Measurements from ENCODE around the gene TNS2.

The TNS2 gene

DNA sequence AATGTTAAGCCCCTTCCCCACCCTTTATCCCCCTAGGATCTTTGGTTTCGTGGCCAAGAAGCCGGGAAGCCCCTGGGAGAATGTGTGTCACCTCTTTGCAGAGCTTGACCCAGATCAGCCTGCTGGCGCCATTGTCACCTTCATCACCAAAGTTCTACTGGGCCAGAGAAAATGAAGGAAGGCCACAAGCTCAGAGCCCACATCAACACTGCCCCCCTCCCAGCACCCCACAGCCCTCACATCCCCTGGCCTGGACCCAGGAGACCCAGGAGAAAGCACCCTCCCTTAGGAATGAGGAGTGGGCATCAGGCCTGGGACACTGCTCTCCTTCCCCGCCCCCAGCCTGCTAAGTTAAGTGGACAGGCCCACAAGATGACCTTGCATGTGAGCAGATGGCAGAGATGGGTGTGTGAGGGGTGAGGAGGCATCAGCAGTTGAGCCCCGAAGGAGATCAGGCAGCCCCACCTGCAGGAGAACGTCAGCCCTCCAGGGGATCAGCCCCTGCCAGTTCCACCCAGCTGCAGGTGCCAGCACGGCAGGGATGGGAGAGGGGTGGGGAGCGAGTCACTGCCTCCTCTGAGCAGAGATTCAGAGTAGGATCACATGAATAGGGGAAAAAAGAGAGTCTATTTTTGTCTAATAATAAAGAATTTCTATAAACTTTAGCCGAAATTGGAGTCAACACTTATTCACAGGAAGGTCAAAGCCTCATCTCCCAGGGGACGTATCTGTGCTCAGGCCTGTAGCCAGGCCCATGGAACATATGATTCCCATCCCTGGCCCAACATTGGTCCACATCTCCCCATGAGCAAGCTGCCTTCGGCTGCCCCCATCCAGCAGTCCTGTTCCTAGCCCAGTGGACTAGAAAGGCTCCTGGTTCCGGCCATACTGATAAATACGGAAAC is 14.1 kb downstream of the TNS2 start:
- TF ChIP-seq, protein P1, sequence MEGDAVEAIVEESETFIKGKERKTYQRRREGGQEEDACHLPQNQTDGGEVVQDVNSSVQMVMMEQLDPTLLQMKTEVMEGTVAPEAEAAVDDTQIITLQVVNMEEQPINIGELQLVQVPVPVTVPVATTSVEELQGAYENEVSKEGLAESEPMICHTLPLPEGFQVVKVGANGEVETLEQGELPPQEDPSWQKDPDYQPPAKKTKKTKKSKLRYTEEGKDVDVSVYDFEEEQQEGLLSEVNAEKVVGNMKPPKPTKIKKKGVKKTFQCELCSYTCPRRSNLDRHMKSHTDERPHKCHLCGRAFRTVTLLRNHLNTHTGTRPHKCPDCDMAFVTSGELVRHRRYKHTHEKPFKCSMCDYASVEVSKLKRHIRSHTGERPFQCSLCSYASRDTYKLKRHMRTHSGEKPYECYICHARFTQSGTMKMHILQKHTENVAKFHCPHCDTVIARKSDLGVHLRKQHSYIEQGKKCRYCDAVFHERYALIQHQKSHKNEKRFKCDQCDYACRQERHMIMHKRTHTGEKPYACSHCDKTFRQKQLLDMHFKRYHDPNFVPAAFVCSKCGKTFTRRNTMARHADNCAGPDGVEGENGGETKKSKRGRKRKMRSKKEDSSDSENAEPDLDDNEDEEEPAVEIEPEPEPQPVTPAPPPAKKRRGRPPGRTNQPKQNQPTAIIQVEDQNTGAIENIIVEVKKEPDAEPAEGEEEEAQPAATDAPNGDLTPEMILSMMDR (conservative IDR thresholded peaks at IDR 0.05; ENCODE audit: low read length) = no peak; the same call in 1 of the 2 replicates
- DNase-seq (ENCODE audit: low read depth) = peak; percentile 81
- no peak overlapping the region for H3K4me3 ChIP-seq (ENCODE audit: low read length)

DNA sequence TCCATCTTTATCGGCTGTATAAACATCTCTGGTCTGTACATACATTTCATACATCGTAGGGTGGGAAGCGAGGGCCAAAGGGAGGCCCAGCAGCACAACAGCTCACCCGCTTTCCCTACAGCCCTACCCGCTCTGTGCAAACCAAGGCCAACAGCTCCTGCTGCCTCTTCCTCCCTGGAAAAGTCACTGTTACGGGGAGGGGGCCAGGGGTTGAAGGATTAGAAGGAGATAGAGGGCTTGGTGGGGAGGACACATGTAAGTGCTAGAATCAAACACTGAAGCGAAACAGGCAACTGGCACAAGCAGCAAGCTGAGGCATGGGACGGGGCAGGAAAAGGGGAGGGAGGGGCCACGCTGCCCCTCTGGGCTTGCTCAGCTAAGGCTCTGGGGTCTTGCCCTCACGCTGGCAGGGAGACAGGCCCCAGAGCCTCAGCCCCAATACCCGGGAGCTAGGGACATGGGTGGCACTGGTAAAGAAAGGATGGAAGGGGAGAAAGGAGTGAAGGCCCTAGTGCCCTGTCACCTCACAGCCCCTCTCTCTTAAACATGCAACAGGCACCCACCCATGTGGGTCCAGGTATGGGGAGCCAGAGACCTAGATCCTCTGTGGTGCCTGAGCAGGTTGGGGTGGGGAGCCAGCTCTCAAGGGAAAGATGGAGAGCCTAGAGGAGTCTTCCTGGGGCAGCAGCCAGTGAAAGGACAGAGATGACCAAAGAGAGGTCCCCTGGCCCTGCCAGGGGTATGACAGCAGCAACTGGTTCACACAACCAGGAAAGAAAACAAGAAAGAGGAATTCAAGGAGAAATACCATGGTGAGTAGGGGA is 15.0 kb downstream of the TNS2 start:
- no peak for DNase-seq (ENCODE audit: low read depth)
- TF ChIP-seq, protein P1 (conservative IDR thresholded peaks at IDR 0.05; ENCODE audit: low read length) = no peak
- H3K4me3 ChIP-seq (ENCODE audit: low read length) = no peak overlapping the region

DNA sequence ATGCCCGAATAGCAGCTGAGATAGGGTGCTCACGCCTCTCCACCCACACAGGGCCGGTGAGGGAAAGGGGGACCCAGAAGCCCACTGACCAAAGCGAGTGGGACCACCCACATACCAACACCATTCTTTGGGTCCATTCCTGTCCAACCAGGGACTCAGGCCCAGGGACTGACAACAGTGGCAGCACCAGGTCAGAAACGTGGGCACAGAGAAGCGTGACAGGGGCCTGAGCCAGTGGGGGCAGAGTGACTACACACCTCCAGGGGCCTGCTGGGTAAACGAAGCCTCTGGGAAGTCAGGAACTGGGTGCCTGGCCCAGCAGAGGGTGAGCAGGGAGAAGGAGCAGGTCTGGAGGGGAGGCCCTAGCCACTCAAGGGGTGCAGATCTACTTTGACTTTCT is 15.6 kb downstream of the TNS2 start:
- no peak for DNase-seq (ENCODE audit: low read depth)
- TF ChIP-seq, protein P1 (conservative IDR thresholded peaks at IDR 0.05; ENCODE audit: low read length) = no peak
- H3K4me3 ChIP-seq (ENCODE audit: low read length) = no peak overlapping the region

DNA sequence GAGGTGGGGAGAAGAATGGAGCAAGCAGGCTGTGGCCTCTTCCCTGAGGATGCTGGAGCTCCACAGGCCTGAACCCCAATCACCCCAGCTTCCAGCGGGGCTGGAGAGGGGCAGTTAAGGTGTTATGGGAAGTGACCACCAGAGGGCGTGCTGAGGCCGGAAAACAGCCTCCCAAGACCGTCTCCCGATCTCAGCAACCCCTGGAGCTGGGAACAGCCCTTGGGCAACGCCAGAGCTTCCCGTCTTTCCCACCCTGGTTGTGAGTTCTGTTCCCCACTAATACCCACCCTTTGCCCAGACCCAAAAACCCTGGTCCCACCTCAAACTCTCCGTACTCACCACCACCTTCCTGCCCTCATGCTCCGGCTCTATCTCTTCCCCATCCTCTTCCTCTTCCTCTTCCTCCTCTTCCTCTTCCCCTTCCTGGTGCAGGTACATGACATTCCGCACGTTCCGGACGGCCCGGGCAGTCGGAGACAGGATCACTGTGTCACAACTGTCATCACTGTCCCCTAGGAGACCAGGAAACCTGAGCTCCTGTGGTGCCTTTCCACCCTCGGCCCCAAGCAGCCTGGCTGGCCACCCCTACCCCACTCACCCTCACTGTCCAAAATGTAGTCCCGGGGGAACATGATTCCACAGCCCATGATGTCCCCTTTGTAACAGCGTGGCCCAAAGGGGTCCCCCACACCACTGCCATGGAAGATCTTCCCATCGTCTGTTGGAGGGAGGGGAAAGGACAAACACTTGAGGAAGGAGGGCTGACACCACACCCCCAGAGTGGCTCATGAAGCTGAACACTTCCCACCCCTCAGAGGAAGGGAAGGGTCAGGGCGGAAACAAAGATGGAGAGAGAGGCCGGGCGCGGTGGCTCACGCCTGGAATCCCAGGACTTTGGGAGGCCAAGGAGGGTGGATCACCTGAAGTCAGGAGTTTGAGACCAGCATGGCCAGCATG is 16.4 kb downstream of the TNS2 start:
- TF ChIP-seq, protein P1 (conservative IDR thresholded peaks at IDR 0.05; ENCODE audit: low read length) = peak; percentile 81
- H3K4me3 ChIP-seq (ENCODE audit: low read length) = no peak overlapping the region
- DNase-seq (ENCODE audit: low read depth) = peak; percentile 82

DNA sequence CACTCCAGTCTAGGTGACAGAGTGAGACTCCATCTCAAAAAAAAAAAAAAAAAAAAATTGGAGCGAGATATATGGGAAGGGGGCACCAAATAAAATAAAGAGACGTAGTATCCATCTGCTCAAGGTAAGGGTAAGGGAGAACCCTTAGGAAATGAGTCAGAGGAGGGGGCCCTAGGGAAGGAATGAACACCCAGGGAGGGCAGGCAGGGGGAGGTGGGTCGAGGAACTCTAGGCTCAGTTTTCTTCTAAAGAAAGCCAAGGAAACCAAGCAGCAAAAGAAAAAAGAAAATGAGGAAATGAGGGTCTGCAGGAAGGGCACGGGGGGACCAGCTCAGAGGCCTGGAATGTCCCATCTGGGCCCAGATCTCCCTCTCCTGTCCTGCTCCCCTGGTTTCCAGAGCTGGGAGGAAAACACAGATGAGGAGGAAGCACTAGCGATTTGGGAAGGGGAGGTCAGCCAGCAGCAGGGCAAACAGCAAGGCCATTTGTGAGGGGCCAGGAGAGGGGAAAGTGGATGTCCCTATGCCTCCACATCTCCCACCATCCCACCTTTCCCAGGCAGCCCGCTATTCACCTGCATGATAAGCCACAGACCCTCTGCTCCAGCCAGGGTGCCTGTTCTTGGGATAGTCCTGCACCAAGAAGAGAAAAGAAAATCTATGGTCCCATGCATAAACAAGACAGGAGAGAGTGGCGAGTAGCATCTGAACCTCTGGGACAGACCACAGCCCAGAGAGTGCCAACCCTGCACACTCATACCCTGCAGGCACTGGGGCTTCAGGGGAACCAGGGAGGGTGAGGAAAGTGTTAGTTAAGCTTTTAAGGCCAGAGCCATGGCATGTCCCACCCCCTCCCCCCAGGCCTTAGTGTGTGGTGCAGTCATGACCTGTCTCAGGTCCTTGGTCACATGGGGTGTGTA is 17.5 kb downstream of the TNS2 start:
- no peak for DNase-seq (ENCODE audit: low read depth)
- H3K4me3 ChIP-seq (ENCODE audit: low read length) = no peak overlapping the region
- TF ChIP-seq, protein P1 (conservative IDR thresholded peaks at IDR 0.05; ENCODE audit: low read length) = no peak

Measured in AG10803 (cell line).